Liver (tissue), 2 donors: ENCODE data around the gene CYP2C8.

Experiments
- TF ChIP-seq, protein P1 (sequence below): IDR thresholded peaks from 2 replicates; pipeline ENCODE4 v1.6.1; 2016; ENCODE audit warnings: antibody characterized with exemption
- TF ChIP-seq, protein P2 (sequence below): fragments of 150-350 bp; IDR thresholded peaks from 2 replicates; pipeline ENCODE4 v1.5.1; 2017; ENCODE audit warnings: improper control_type of control experiment, low read depth, low read length; ENCODE audit not compliant: missing input control
- TF ChIP-seq, protein P3 (sequence below): IDR thresholded peaks from 2 replicates; pipeline ENCODE4 v1.6.1; 2016; ENCODE audit warnings: antibody characterized with exemption, mild to moderate bottlenecking
- TF ChIP-seq, protein P4 (sequence below): IDR thresholded peaks from 2 replicates; pipeline ENCODE4 v1.6.1; 2016; ENCODE audit warnings: antibody characterized with exemption
- donor health status: healthy.

DNA sequence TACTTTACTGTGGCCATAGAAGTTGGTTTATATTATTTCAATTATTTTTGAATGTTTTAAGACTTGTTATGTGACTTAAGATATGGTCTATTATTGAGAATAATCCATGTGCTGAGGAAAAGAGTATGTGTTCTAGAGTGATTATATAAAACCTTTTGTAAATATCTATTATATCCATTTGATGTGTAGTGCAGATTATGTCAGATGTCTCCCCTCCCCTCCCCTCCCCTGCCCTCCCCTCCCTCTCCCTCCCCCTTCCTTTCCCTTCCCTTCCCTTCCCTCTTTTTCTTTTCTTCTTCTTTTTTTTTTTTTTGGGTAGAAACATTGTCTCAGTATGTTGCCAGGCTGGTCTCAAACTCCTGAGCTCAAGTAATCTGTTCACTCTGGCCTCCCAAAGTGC lies 8.3 kb upstream of the CYP2C8 start:
- TF ChIP-seq, protein P1, sequence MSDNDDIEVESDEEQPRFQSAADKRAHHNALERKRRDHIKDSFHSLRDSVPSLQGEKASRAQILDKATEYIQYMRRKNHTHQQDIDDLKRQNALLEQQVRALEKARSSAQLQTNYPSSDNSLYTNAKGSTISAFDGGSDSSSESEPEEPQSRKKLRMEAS = no peak
- TF ChIP-seq, protein P2, sequence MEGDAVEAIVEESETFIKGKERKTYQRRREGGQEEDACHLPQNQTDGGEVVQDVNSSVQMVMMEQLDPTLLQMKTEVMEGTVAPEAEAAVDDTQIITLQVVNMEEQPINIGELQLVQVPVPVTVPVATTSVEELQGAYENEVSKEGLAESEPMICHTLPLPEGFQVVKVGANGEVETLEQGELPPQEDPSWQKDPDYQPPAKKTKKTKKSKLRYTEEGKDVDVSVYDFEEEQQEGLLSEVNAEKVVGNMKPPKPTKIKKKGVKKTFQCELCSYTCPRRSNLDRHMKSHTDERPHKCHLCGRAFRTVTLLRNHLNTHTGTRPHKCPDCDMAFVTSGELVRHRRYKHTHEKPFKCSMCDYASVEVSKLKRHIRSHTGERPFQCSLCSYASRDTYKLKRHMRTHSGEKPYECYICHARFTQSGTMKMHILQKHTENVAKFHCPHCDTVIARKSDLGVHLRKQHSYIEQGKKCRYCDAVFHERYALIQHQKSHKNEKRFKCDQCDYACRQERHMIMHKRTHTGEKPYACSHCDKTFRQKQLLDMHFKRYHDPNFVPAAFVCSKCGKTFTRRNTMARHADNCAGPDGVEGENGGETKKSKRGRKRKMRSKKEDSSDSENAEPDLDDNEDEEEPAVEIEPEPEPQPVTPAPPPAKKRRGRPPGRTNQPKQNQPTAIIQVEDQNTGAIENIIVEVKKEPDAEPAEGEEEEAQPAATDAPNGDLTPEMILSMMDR = no peak
- TF ChIP-seq, protein P3, sequence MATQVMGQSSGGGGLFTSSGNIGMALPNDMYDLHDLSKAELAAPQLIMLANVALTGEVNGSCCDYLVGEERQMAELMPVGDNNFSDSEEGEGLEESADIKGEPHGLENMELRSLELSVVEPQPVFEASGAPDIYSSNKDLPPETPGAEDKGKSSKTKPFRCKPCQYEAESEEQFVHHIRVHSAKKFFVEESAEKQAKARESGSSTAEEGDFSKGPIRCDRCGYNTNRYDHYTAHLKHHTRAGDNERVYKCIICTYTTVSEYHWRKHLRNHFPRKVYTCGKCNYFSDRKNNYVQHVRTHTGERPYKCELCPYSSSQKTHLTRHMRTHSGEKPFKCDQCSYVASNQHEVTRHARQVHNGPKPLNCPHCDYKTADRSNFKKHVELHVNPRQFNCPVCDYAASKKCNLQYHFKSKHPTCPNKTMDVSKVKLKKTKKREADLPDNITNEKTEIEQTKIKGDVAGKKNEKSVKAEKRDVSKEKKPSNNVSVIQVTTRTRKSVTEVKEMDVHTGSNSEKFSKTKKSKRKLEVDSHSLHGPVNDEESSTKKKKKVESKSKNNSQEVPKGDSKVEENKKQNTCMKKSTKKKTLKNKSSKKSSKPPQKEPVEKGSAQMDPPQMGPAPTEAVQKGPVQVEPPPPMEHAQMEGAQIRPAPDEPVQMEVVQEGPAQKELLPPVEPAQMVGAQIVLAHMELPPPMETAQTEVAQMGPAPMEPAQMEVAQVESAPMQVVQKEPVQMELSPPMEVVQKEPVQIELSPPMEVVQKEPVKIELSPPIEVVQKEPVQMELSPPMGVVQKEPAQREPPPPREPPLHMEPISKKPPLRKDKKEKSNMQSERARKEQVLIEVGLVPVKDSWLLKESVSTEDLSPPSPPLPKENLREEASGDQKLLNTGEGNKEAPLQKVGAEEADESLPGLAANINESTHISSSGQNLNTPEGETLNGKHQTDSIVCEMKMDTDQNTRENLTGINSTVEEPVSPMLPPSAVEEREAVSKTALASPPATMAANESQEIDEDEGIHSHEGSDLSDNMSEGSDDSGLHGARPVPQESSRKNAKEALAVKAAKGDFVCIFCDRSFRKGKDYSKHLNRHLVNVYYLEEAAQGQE = no peak
- TF ChIP-seq, protein P4, sequence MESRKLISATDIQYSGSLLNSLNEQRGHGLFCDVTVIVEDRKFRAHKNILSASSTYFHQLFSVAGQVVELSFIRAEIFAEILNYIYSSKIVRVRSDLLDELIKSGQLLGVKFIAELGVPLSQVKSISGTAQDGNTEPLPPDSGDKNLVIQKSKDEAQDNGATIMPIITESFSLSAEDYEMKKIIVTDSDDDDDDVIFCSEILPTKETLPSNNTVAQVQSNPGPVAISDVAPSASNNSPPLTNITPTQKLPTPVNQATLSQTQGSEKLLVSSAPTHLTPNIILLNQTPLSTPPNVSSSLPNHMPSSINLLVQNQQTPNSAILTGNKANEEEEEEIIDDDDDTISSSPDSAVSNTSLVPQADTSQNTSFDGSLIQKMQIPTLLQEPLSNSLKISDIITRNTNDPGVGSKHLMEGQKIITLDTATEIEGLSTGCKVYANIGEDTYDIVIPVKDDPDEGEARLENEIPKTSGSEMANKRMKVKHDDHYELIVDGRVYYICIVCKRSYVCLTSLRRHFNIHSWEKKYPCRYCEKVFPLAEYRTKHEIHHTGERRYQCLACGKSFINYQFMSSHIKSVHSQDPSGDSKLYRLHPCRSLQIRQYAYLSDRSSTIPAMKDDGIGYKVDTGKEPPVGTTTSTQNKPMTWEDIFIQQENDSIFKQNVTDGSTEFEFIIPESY = no peak
